Lower leg skin (tissue), 4 donors: ENCODE data around the gene TNIP1. TPM values are rescaled to one million over a fixed set of nuclear protein-coding genes. Genes with fewer than 3 reads are reported as not detected.
A peak's percentile ranks its signal among the peaks of the same experiment; 100 is the strongest.

ENCODE experiments used
- DNase-seq, 2 donors: peaks; one replicate each; pipeline ENCODE4 v3.0.0-alpha.2; 2019; ENCODE audit warnings: low spot score in 2 of 2
- H3K4me3 ChIP-seq: fragments of 200-600 bp; sonication (generic); 2 replicates; pipeline ENCODE4 v1.5.1; 2017; ENCODE audit warnings: mild to moderate bottlenecking, low read depth; ENCODE audit not compliant: poor library complexity, severe bottlenecking
- CTCF ChIP-seq, 3 donors: fragments of 450-650 bp; IDR thresholded peaks; one replicate each; pipeline ENCODE4 v1.5.1; 2016; ENCODE audit warnings: antibody characterized with exemption in 3 of 3, mild to moderate bottlenecking in 3 of 3, moderate library complexity in 2 of 3
- POLR2A ChIP-seq, 2 donors: fragments of 450-650 bp; IDR thresholded peaks; one replicate each; pipeline ENCODE4 v1.6.1; 2016 to 2017; ENCODE audit warnings: antibody characterized with exemption in 2 of 2, mild to moderate bottlenecking in 1 of 2, moderate library complexity in 1 of 2
- WGBS, 2 donors: methylation state at CpG; one replicate each; pipeline ENCODE4 v1.1.5; 2018; 5-methylcytosine and 5-hydroxymethylcytosine counted together
- intact Hi-C: fragments of 100-400 bp; cut with DNase I; formaldehyde crosslinking; loops from one replicate; pipeline ENCODE4 v1.15.0; 2023; ENCODE audit warnings: low total_unique reads
- total RNA-seq, 4 donors: library from RNA; depleted of rRNA; stranded (reverse); fragments of >200 nt; gene quantifications; one replicate each; pipeline ENCODE4 v1.1.0, GENCODE V29; 2016

The TNIP1 gene
- total RNA-seq, 4 donors from 2014 or later: 91.2 to 123 (median 98.1) TPM

GRCh38 chr5:151093476-151093889 lies 12.6 kb upstream of the TNIP1 start:
- WGBS, 2 donors: 42 to 45% methylated on average over 2 of the region's 2 CpGs

GRCh38 chr5:151092762-151093161 lies 11.9 kb upstream of the TNIP1 start:
- WGBS, 2 donors: 67 to 75% methylated on average over 2 of the region's 2 CpGs
- intact Hi-C loops: no loop called here
- no peak overlapping the region for H3K4me3 ChIP-seq
- TF ChIP-seq POLR2A (IDR thresholded peaks at IDR 0.05): no peak
- TF ChIP-seq CTCF (IDR thresholded peaks at IDR 0.05): no peak
- DNase-seq: no peak

More at GRCh38 chr5:151093476-151093889, 12.6 kb upstream of the TNIP1 start:
- TF ChIP-seq POLR2A (IDR thresholded peaks at IDR 0.05): no peak
- no peak for TF ChIP-seq CTCF (IDR thresholded peaks at IDR 0.05)
- intact Hi-C loops: no loop called here
- peak in 1 of 2 donors; percentile 75 for DNase-seq
- H3K4me3 ChIP-seq: no peak overlapping the region

GRCh38 chr5:151089726-151090125 lies 8.9 kb upstream of the TNIP1 start:
- DNase-seq: no peak
- intact Hi-C loops: no loop called here

GRCh38 chr5:151088986-151089385 lies 8.2 kb upstream of the TNIP1 start:
- intact Hi-C loops: no loop called here
- no peak for TF ChIP-seq CTCF (IDR thresholded peaks at IDR 0.05)
- TF ChIP-seq POLR2A (IDR thresholded peaks at IDR 0.05): no peak
- H3K4me3 ChIP-seq: no peak overlapping the region
- 79 to 93% methylated on average over 4 of the region's 4 CpGs for WGBS, 2 donors
- no peak for DNase-seq

More at GRCh38 chr5:151089726-151090125, 8.9 kb upstream of the TNIP1 start:
- no peak for TF ChIP-seq POLR2A (IDR thresholded peaks at IDR 0.05)
- TF ChIP-seq CTCF (IDR thresholded peaks at IDR 0.05): no peak
- WGBS, 2 donors: 52 to 82% methylated on average over 2 of the region's 2 CpGs
- H3K4me3 ChIP-seq: no peak overlapping the region

- TF ChIP-seq POLR2A (IDR thresholded peaks at IDR 0.05): no peak
- no peak for TF ChIP-seq CTCF (IDR thresholded peaks at IDR 0.05)
- intact Hi-C loops: no loop called here
- no peak for DNase-seq
- 83 to 88% methylated on average over 7 of the region's 7 CpGs for WGBS, 2 donors
- H3K4me3 ChIP-seq: no peak overlapping the region
Observed at GRCh38 chr5:151087486-151087885, 6.7 kb upstream of the TNIP1 start.

GRCh38 chr5:151086905-151087360 lies 6.1 kb upstream of the TNIP1 start:
- intact Hi-C loops: no loop called here

More at GRCh38 chr5:151086905-151087360, 6.1 kb upstream of the TNIP1 start:
- TF ChIP-seq POLR2A (IDR thresholded peaks at IDR 0.05): no peak
- no peak for TF ChIP-seq CTCF (IDR thresholded peaks at IDR 0.05)
- DNase-seq: no peak
- no peak overlapping the region for H3K4me3 ChIP-seq
- 36 to 56% methylated on average over 10 of the region's 10 CpGs for WGBS, 2 donors
